HG03060 (cell line): ENCODE measurements around the gene STT3B.
A peak's percentile ranks its signal among the peaks of the same experiment; 100 is the strongest.
"Not testable (repeated sequence)": the region's sequence is repeated elsewhere in the genome, so short reads cannot be mapped to it uniquely, and the experiment has no call there.

ENCODE experiments used
- ATAC-seq: cut with Tn5 transposase; IDR thresholded peaks from one replicate; pipeline ENCODE4 v1.9.1; 2021; ENCODE audit warnings: low read depth, moderate number of reproducible peaks; ENCODE audit not compliant: unreplicated experiment

The STT3B gene

DNA sequence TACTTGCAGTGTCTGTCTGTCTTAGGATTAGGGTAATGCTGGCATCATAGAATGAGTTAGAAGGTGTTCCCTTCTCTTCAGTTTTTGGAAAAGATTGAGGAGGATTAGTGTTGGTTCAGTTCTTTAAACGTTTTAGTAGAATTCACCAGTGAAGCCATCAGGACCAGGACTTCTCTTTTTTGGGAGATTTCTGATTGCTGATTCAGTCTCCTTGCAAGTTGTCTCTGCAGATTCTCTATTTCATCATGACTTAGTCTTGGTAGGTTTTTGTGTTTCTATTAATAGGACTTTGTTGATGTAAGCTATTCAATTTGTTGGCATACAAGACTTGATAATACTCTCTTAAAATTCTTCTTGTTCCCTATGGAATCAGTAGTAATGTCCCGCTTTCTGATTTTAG is 48.9 kb downstream of the STT3B start:
- no peak for ATAC-seq

DNA sequence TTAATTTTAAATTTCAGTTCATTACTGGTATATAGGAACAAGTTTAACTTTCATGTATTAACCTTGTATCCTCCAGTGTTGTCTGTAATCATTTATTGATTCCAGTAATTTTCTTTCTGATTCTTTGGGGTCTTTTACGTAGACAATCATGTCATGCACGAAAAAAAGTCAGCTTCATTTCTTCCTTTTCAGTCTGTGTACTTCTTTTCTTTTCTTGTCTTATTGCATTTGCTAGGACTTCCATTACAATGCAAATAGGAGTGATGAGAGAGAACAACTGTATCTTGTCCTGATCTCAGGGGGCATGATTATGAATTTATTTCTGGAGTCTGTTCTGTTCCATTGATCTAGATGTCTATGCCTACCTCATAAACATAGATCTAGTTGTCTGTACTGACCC is 56.5 kb downstream of the STT3B start:
- ATAC-seq: no peak

DNA sequence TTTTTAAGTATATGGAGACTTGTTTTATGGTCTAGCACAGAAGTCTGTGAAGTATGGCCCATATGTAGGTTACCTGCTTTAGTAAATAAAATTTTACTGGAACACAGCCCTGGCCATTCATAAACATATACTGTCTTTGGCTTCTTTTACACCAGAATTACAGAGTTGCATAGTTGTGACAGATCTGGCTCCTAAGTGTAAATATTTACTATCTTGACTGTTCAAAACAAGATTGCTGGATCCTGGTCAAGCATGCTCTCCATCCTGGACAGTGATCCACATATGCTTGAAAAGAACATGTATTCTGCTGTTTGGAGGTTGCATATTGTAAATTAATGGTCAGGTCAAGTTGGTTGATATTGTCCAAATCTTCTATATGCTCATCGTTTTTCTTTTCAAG is 57.9 kb downstream of the STT3B start:
- no peak for ATAC-seq

- ATAC-seq: no peak
These were observed 60.0 kb downstream of the STT3B start for GRCh38 chr3:31592764-31593163.

GRCh38 chr3:31596176-31596575 is 63.5 kb downstream of the STT3B start:
- ATAC-seq: no peak

GRCh38 chr3:31600431-31600830 is 67.7 kb downstream of the STT3B start:
- ATAC-seq: no peak

GRCh38 chr3:31605333-31605732 is 72.6 kb downstream of the STT3B start:
- not testable (repeated sequence) for ATAC-seq

GRCh38 chr3:31606453-31606852 is 73.7 kb downstream of the STT3B start:
- ATAC-seq: no peak

DNA sequence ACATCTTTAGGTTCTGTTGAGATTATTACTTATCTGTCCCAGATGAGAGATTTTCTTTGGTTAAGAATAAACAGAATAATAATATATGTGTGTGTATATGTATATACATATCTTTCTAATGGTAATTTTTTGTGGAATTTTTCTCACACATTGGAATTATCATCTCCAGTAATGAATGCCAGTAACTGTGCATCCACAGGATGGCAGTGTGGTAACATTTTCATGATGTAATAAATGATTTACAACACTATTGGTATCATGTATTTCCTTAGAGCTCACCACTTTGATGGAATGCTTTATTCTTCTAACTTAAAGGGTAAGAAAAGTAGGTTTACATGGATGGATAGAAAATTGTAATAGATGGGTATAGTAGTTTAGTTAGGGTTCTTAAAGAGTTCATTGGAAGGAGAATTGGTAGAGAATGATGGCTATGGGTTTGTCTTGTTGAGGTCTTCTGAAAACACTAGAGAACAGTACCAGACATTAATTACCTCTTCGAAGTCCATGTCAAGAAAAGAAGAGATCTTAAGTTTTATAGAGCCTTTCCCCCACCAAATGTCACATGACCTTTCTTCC is 78.1 kb downstream of the STT3B start:
- no peak for ATAC-seq

- ATAC-seq: no peak
These were observed 80.5 kb downstream of the STT3B start for GRCh38 chr3:31613177-31613576.

DNA sequence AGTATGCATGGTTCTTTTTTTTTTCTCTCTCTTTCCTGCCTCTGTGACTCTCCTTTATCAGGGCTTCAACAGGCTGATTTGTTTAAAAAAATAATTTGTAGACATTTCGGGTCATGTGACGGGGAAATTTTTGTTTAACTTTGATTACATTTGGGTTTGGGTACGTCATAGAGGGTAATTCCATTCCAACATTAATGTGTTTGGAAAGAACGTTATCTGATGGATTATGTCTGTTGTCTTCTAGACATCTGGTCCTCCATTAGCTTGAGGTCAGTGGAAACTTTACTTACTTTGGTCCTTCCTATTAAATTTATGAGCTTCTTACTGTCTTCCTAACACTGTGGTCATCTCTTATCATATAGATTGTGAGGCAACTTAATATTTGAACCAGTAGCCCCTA is 80.9 kb downstream of the STT3B start:
- ATAC-seq: no peak

DNA sequence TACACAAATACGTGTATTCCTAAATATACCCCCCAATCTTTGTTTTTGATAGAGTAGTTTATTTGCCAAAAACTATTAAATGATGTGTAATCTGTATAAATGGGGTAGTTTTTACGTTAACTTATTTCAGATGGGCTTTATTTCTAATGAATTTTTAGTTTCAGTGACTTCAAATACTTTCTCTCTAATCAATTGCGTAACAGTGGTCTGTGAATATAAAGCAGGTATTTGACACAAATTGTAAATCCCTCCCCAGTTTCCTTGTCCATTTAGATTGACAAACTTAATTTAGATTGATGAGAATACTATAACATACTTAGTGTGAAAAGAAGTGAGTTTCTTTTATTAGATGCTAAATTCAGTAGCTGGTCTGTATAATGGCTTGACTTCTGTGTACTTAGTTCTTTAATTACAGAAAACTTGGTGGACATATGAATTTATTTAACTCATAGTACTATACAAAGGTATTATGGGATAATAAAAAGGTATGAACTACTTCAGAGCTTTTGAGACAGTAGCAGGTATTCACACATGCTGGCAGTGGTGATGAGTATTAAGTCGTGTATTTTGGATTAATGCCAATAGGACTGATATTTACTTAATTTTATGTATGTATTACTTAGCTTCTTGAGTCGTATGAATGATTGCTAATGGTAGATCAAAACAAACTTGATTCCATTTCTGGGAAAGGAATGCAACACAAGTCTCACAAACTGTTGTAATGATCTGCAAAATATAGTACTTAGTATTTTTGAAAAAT is 81.6 kb downstream of the STT3B start:
- ATAC-seq: no peak

GRCh38 chr3:31615071-31615875 is 82.5 kb downstream of the STT3B start:
- no peak for ATAC-seq

- ATAC-seq: no peak
These were observed 84.0 kb downstream of the STT3B start for GRCh38 chr3:31616711-31617110.

- peak; percentile 39 for ATAC-seq
These were observed 87.9 kb downstream of the STT3B start for GRCh38 chr3:31620656-31621055.

DNA sequence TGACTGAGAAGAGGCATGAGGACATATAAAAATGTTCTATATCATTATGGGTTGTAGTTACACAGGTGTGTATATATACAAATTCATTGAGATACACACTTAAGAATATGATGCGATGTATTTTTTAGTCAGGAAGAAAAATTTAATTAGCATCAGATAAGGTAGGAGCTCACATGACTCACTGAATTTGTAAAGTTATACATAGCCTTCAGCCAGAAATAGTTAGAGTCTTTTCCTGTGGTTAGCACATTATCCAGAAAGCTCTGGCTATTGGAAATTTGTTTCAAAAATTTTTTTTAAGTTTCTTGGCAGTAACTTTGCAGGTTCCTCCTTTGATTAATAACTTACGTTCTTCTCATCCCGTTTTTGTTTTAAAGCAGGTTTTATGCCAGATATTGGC is 88.6 kb downstream of the STT3B start:
- ATAC-seq: no peak

GRCh38 chr3:31622636-31623288 is 90.0 kb downstream of the STT3B start:
- peak; percentile 51 for ATAC-seq

DNA sequence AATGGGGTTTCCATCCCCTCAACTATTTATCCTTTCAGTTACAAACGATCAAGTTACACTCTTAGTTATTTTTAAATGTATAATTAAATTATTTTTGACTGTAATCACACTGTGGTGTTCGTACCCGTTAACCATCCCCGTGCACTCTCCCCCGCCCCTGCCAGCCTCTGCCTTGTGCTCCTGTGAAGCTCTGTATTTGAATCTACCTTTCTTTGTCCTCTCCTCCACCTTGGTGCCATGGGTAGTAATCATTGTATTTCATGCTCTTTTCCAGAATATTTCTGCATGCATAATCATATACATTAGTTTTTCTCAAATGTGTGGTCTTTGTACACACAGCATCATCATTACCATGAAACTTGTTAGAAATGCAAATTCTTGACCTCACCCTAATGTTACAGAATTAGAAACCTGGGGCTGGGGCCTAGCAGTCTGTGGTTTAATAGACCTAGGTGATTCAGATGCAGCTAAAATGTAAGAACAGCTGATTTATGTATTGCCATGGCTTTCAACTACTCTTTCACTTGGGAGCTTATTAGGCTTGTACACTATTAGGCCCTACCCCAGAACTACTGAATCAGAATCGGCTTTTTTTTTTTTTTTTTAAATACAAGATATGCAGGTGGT is 91.5 kb downstream of the STT3B start:
- no peak for ATAC-seq

DNA sequence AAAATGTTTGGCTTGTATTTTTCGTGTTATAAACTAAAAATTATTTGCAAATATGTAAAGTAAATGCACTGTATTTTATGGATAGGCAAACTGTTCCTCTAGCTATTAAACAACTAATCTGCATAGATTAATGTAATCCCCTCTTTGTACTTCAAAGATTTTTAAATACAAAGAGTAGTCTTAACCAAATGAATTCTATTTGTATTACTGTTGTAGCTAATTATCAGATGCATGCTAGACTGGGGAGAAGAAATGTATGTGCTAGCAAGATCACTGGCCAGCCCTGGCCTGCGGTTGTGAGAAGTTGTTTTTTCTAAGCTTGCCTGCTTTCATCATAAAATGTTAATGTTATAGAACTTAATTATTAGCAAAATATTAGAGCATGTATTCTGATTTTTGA is 92.6 kb downstream of the STT3B start:
- ATAC-seq: no peak

- no peak for ATAC-seq
These were observed 96.3 kb downstream of the STT3B start for GRCh38 chr3:31629054-31629453.

DNA sequence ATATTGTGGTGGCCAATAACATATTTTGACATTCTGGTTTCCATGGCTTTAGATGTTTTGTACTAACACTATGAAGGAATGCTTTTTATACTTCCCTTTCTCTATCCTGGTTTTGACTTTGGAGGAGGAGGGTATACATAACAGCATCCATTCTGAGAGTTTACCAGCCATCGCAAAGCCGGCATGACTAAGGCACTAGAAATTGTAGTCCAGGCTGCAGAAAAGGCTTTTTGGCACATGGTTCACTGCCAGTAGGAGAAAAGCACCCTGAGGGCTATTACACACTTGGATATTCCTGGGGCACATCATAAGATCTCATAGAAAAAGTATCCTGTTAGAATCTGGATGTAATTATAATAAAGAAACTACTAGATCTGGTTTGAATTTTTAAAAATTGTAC is 101.8 kb downstream of the STT3B start:
- no peak for ATAC-seq
